Upper lobe of left lung (tissue), 4 donors: ENCODE results near the gene KIF25.

Experiments
- CTCF ChIP-seq, 6 experiments: fragments of 450-650 bp in 4 of 6; fragments of 200-600 bp in 2 of 6; sonication (generic) in 2 of 6; IDR thresholded peaks; one replicate each; pipeline ENCODE4 v1.5.1; 2016 to 2019; ENCODE audit warnings: antibody characterized with exemption in 6 of 6
- EP300 ChIP-seq, 4 donors: sonication (generic); formaldehyde crosslinking; IDR thresholded peaks; one replicate each; pipeline ENCODE4 v1.5.1; 2017; ENCODE audit warnings: antibody characterized with exemption in 4 of 4, control low read depth in 2 of 4
- POLR2AphosphoS5 ChIP-seq, 2 donors: sonication (generic); formaldehyde crosslinking; IDR thresholded peaks; one replicate each; pipeline ENCODE4 v1.5.1; 2017; ENCODE audit warnings: antibody characterized with exemption in 2 of 2

GRCh38 chr6:168037856-168038255 is 40.4 kb downstream of the KIF25 start:
- TF ChIP-seq CTCF (IDR thresholded peaks at IDR 0.05) (no peak), POLR2AphosphoS5 (IDR thresholded peaks at IDR 0.05) (no peak), EP300 (IDR thresholded peaks at IDR 0.05) (no peak)
